PC-9 (cell line): ENCODE measurements around the gene SLC44A1. TPM values are rescaled to one million over a fixed set of nuclear protein-coding genes. Genes with fewer than 3 reads are reported as not detected.

Source experiments
- BruUV-seq: library from RNA; stranded (reverse); fragments of 400-500 nt; replicated peaks from 2 replicates; lab custom pipeline; 2021; lab: Mats Ljungman, UMichigan
- CTCF ChIA-PET: fragments of 300-600 bp; sonication (Branson Sonifier 250); formaldehyde crosslinking; loops from one replicate; lab custom pipeline; 2022; ENCODE audit warnings: antibody characterized with exemption; lab: Charles Lee
- POLR2A ChIA-PET: fragments of 300-600 bp; sonication (Branson Sonifier 250); formaldehyde crosslinking; loops from one replicate; lab custom pipeline; 2022; ENCODE audit warnings: antibody characterized with exemption; ENCODE audit not compliant: unreplicated experiment; lab: Charles Lee
- DNase-seq, 2 experiments: peaks; one replicate each; pipeline versions ENCODE4 v3.0.0 to v3.0.0-alpha.2; 2015 to 2022; ENCODE audit warnings: mixed read lengths in 1 of 2
- H2AFZ ChIP-seq: fragments of 200-600 bp; sonication (generic); 2 replicates; pipeline ENCODE4 v1.8.1; 2017; ENCODE audit warnings: antibody characterized with exemption
- H3F3A ChIP-seq: fragments of 200-600 bp; sonication (generic); 2 replicates; pipeline ENCODE4 v1.8.1; 2017; ENCODE audit warnings: antibody characterized with exemption, mild to moderate bottlenecking, low read depth; ENCODE audit not compliant: insufficient read depth
- H3K27ac ChIP-seq: fragments of 200-600 bp; sonication (generic); 2 replicates; pipeline ENCODE4 v1.6.1; 2016; ENCODE audit warnings: mixed run types
- H3K27me3 ChIP-seq: fragments of 200-600 bp; sonication (generic); 2 replicates; pipeline ENCODE4 v1.6.1; 2016; ENCODE audit warnings: low read depth, mixed run types; ENCODE audit not compliant: insufficient read depth
- H3K36me3 ChIP-seq: fragments of 200-600 bp; sonication (generic); 2 replicates; pipeline ENCODE4 v1.6.1; 2016; ENCODE audit warnings: low read depth, mixed run types
- H3K4me1 ChIP-seq: fragments of 200-600 bp; sonication (generic); replicated peaks from 2 replicates; pipeline ENCODE4 v1.6.1; 2016; ENCODE audit warnings: mixed run types; ENCODE audit not compliant: insufficient read depth
- H3K4me2 ChIP-seq: fragments of 200-600 bp; sonication (generic); 2 replicates; pipeline ENCODE4 v1.6.1; 2017; ENCODE audit warnings: mixed run types
- H3K4me3 ChIP-seq: fragments of 200-600 bp; sonication (generic); 2 replicates; pipeline ENCODE4 v1.6.1; 2016; ENCODE audit warnings: mixed run types
- H3K79me2 ChIP-seq: fragments of 200-600 bp; sonication (generic); 2 replicates; pipeline ENCODE4 v1.6.1; 2017; ENCODE audit warnings: low read depth, mixed run types
- H3K9me2 ChIP-seq: fragments of 200-600 bp; sonication (generic); 2 replicates; pipeline ENCODE4 v1.8.1; 2017; ENCODE audit warnings: mild to moderate bottlenecking; ENCODE audit not compliant: insufficient read depth
- H3K9me3 ChIP-seq: fragments of 200-600 bp; sonication (generic); 2 replicates; pipeline ENCODE4 v1.8.1; 2016; ENCODE audit warnings: low read depth; ENCODE audit not compliant: insufficient read depth
- H4K20me1 ChIP-seq: fragments of 200-600 bp; sonication (generic); 2 replicates; pipeline ENCODE4 v1.8.1; 2017; ENCODE audit not compliant: insufficient read depth
- CTCF ChIP-seq: fragments of 200-600 bp; sonication (generic); conservative IDR thresholded peaks from 2 replicates; pipeline ENCODE4 v1.6.1; 2017; ENCODE audit warnings: mixed run types, antibody characterized with exemption, mild to moderate bottlenecking, moderate library complexity
- EZH2 ChIP-seq: fragments of 200-600 bp; sonication (generic); IDR thresholded peaks from 2 replicates; pipeline ENCODE4 v1.8.0; 2017; ENCODE audit warnings: antibody characterized with exemption, low read depth
- intact Hi-C: fragments of 100-400 bp; cut with micrococcal nuclease; formaldehyde crosslinking; loops from one replicate; pipeline ENCODE4 v1.10.0; 2022; ENCODE audit not compliant: unreplicated experiment
- total RNA-seq: library from RNA; stranded (reverse); gene quantifications from 2 replicates; pipeline ENCODE4 v1.2.3, GENCODE V29; 2021

Gene SLC44A1
- total RNA-seq, 1 experiment from 2014 or later, result 95.2 TPM

DNA sequence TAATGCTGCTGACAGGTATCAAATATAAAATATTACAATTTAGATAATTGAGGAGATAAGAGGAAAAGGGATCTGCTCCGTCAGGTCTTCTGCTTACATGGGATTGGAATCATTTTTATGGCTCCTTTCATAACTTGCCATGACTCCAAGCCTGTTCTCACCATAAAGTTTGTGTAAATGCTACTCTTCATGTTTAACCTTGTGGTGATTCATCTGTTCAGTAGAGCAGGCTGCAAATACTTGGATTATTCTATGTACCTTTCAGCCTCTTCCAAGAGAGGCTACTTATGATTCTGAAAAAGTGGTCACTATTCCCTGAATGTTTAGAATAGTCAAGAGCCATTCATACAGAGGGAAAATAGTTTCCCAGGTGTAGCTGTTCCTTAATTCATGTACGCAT lies 66.9 kb downstream of the SLC44A1 start:
- Histone ChIP-seq H3K36me3 (no peaks in the 10 kb centered on the region; the same call in none of the 2 replicates), H3K9me3 (no peaks in the 10 kb centered on the region), H3K9me2 (no peaks in the 10 kb centered on the region; the same call in 1 of the 2 replicates), H3K4me1 (no peaks in the 10 kb centered on the region), H3K27ac (no peak overlapping the region), H3K79me2 (no peaks in the 10 kb centered on the region), H4K20me1 (no peaks in the 10 kb centered on the region), H3K4me3 (no peak overlapping the region), H3F3A (no peaks in the 10 kb centered on the region), H3K27me3 (no peaks in the 10 kb centered on the region), H2AFZ (no peak overlapping the region), H3K4me2 (no peak overlapping the region)
- BruUV-seq, result no TSS peak
- ChIA-PET POLR2A (no interaction called here), CTCF (no interaction called here)
- TF ChIP-seq CTCF, result no peak
- TF ChIP-seq EZH2, result no peak
- DNase-seq, result no peak
- intact Hi-C loops, result no loop called here

GRCh38 chr9:105313238-105313637 lies 68.8 kb downstream of the SLC44A1 start:
- no peaks in the 10 kb centered on the region; the same call in 1 of the 2 replicates for H3K9me2 ChIP-seq
- H3K9me3 ChIP-seq, result no peaks in the 10 kb centered on the region
- H3K79me2 ChIP-seq, result no peaks in the 10 kb centered on the region
- no peaks in the 10 kb centered on the region for H4K20me1 ChIP-seq
- no peak overlapping the region for H3K4me3 ChIP-seq
- TF ChIP-seq EZH2, result no peak
- no peak for TF ChIP-seq CTCF
- H3K27ac ChIP-seq, result no peak overlapping the region
- H2AFZ ChIP-seq, result no peak overlapping the region
- POLR2A ChIA-PET, result no interaction called here
- CTCF ChIA-PET, result no interaction called here
- no peak overlapping the region for H3K4me2 ChIP-seq
- no TSS peak for BruUV-seq
- no peaks in the 10 kb centered on the region; the same call in none of the 2 replicates for H3K36me3 ChIP-seq
- H3K27me3 ChIP-seq, result no peaks in the 10 kb centered on the region
- no peaks in the 10 kb centered on the region for H3F3A ChIP-seq
- H3K4me1 ChIP-seq, result no peaks in the 10 kb centered on the region
- no peak for DNase-seq
- intact Hi-C loops, result no loop called here

GRCh38 chr9:105316703-105317102 lies 72.3 kb downstream of the SLC44A1 start:
- BruUV-seq, result no TSS peak
- Histone ChIP-seq H2AFZ (no peak overlapping the region), H3K4me2 (no peak overlapping the region), H3K9me3 (no peaks in the 10 kb centered on the region), H3K36me3 (no peaks in the 10 kb centered on the region; the same call in 1 of the 2 replicates), H3K27me3 (no peaks in the 10 kb centered on the region), H3K4me3 (no peak overlapping the region), H3K9me2 (no peaks in the 10 kb centered on the region; the same call in 1 of the 2 replicates), H3K79me2 (no peaks in the 10 kb centered on the region), H3F3A (no peaks in the 10 kb centered on the region), H3K4me1 (no peaks in the 10 kb centered on the region), H3K27ac (no peak overlapping the region), H4K20me1 (no peaks in the 10 kb centered on the region)
- POLR2A ChIA-PET, result no interaction called here
- DNase-seq, result no peak
- CTCF ChIA-PET, result no interaction called here
- intact Hi-C loops, result no loop called here
- TF ChIP-seq CTCF, result no peak
- TF ChIP-seq EZH2, result no peak
